ENCODE results near the gene SARS1. TPM values are rescaled to one million over a fixed set of nuclear protein-coding genes. Genes with fewer than 3 reads are reported as not detected.

The SARS1 gene
- total RNA-seq, 4 donors from 2014 or later: 102 to 137 (median 122) TPM

GRCh38 chr1:109272021-109272799 lies 58.5 kb downstream of the SARS1 start:
- TF ChIP-seq CTCF (IDR thresholded peaks at IDR 0.05; ENCODE audit: low read depth): no peak

GRCh38 chr1:109272831-109273547 lies 59.3 kb downstream of the SARS1 start:
- no peak for TF ChIP-seq CTCF (IDR thresholded peaks at IDR 0.05; ENCODE audit: low read depth)

GRCh38 chr1:109273570-109274288 lies 60.0 kb downstream of the SARS1 start:
- TF ChIP-seq CTCF (IDR thresholded peaks at IDR 0.05; ENCODE audit: low read depth): no peak

GRCh38 chr1:109274533-109275476 lies 61.1 kb downstream of the SARS1 start:
- no peak for TF ChIP-seq CTCF (IDR thresholded peaks at IDR 0.05; ENCODE audit: low read depth)

GRCh38 chr1:109275706-109276345 lies 62.1 kb downstream of the SARS1 start:
- TF ChIP-seq CTCF (IDR thresholded peaks at IDR 0.05; ENCODE audit: low read depth): no peak

- no peak for TF ChIP-seq CTCF (IDR thresholded peaks at IDR 0.05; ENCODE audit: low read depth)
Observed at GRCh38 chr1:109277434-109278204, 63.9 kb downstream of the SARS1 start.
